HT-29 (cell line): ENCODE measurements around the gene MAP6. TPM values are rescaled to one million over a fixed set of nuclear protein-coding genes. Genes with fewer than 3 reads are reported as not detected.

Experiments
- DNase-seq: peaks from one replicate; pipeline ENCODE4 v3.0.0-alpha.2; 2015; ENCODE audit warnings: low spot score
- small RNA-seq: library from RNA; depleted of rRNA; stranded (forward); fragments of <200 nt; gene quantifications from one replicate; pipeline ENCODE3, GENCODE V24; 2014
- total RNA-seq: library from RNA; depleted of rRNA; stranded (reverse); fragments of >200 nt; shearing (Covaris generic); gene quantifications from 2 replicates; pipeline ENCODE4 v1.2.3, GENCODE V29; 2014; rRNA removed

MAP6 gene
- total RNA-seq, 1 experiment from 2014 or later: not detected

DNA sequence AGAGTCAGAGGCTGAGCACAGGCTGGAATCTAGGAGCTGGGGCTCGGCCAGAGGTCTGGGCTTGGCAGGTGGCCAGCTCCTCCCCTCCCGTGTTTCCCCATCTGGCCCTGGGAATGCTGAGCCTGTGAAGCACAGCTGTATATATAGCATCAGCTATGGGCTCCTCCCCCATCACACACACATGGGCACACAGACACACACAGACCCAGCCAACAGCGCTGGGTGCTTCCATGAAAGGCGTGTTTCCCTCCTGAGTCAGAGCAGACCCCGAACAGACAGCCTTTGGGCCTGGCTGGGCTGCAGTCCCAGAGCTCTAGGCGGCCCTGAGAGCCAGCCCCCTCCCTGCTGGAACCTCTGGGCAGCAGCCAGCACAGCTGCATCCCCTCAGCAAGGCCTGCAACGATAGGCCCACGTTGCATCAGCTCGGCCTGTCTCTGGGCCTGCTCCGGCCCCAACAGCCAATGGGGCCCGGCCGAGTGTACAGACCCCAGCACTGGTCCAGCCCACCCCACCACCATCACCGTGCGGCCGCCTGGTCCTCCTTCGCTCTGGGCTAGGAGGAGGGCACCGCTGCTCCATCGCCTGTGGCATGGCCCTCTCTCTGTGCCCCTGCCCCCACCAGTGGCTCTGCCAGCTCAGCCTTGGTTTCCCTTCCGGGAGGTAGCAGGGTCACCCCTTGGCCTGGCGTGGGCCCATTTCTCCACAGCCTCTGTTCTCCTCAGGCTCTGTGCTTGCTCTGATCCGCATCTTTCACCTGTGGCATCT is 114.4 kb downstream of the MAP6 start:
- no peak for DNase-seq

GRCh38 chr11:75553889-75554257 is 115.0 kb downstream of the MAP6 start:
- DNase-seq: no peak

- no peak for DNase-seq
These were observed 115.7 kb downstream of the MAP6 start for GRCh38 chr11:75553182-75553581.

- no peak for DNase-seq
These were observed 119.4 kb downstream of the MAP6 start for GRCh38 chr11:75549370-75549958.

GRCh38 chr11:75548595-75549272 is 120.1 kb downstream of the MAP6 start:
- no peak for DNase-seq

- DNase-seq: peak; percentile 84
These were observed 121.2 kb downstream of the MAP6 start for GRCh38 chr11:75547617-75548058.

GRCh38 chr11:75547177-75547576 is 121.7 kb downstream of the MAP6 start:
- no peak for DNase-seq

DNA sequence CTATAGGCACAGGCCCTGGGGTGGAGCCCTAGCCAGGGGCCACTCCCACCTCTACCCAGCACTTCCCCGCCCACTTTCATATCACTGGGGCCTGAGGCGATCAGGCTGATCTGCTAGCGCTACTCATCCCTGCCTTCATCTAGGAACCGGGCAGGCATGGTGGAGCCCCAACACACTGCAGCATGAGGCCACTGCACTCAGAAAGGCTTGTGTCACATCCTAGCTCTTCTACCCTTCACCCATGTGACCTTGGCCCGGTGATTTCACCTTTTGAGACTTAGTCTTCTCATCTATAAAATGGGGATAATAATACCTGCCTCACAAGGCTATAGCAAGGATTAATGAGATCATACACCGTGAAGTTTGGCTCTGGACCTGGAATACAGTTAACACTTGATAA is 125.0 kb downstream of the MAP6 start:
- no peak for DNase-seq

DNA sequence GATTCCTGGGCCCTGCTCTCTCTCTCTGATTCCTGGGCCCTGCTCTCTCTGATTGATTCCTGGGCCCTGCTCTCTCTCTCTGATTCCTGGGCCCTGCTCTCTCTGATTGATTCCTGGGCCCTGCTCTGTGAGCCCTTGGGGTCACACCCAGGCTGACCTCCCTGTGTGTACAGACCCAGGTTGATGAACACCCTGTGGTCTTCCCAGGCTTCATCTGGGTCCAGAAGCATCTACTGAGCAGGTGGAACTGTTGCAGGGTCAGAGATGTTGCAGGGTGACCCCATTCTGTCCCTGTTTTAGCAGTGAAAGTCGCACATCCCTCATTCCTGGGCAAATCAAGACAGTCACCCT is 126.8 kb downstream of the MAP6 start:
- no peak for DNase-seq

- no peak for DNase-seq
These were observed 127.4 kb downstream of the MAP6 start for GRCh38 chr11:75541193-75542087.

GRCh38 chr11:75539459-75540334 is 129.1 kb downstream of the MAP6 start:
- DNase-seq: no peak

DNA sequence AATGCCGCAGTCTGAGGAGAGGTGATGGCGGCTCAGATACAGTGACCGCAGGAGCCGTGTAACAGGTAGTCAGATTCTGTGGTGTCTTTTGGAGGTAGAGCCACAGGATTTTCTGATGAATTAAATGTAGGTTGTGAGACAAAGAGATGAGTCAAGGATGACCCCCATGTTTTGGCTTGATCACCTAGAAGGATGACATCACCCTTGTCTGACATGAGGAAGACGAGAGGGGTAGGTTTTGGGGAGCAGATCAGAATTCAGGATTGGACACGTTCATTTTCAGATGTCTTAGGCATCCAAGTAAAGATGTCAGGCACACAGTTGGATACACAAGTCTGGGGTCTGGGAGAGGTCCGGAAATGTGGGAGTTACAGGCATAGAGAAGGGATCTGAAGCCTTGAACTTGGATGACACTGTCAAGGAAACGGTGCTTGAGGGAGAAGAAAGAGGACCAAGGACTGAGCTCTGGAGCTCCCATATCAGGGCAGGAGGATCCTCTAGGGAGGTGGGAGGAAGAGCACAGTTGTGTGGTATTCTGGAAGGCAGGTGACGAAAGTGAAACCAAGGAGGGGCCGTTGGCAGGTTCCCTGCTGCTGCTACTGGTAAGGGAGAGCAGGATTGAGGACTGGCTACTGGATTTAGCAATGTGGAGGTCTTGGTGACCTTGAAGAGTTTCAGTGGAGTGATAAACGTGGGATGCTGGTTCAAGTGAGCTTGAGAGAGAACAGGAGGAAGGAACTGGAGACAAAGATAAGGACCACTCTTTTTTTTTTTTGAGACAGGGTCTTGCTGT is 130.5 kb downstream of the MAP6 start:
- no peak for DNase-seq

- no peak for DNase-seq
These were observed 131.1 kb downstream of the MAP6 start for GRCh38 chr11:75537740-75538139.

Small RNA genes lying within 50 kb of the gene (small RNA-seq; reads per million reads assigned to genes)
- gene AP001922.4: not detected

Other genes with a start within 250 kb of the MAP6 start
- gene KLHL35, start 235.8 kb downstream of the MAP6 start, total RNA-seq: 20.5 and 23.5 TPM in 2 replicates
- gene GDPD5, start 143.1 kb downstream of the MAP6 start, total RNA-seq: 2.8 and 4.0 TPM in 2 replicates
- gene SERPINH1, start 106.8 kb downstream of the MAP6 start, total RNA-seq: 138 and 141 TPM in 2 replicates
- not detected in 2 replicates for gene MOGAT2, start 48.8 kb upstream of the MAP6 start, total RNA-seq
- gene DGAT2, start 99.7 kb upstream of the MAP6 start, total RNA-seq: 16.0 and 18.3 TPM in 2 replicates
- 11.9 and 12.1 TPM in 2 replicates for gene UVRAG, start 146.2 kb upstream of the MAP6 start, total RNA-seq